NCI-H2196 (cell line): ENCODE measurements around the gene ZBTB4.

Experiments
- DNase-seq: peaks from one replicate; lab custom pipeline; 2025; ENCODE audit not compliant: unreplicated experiment; lab: John Stamatoyannopoulos, UW

The ZBTB4 gene

DNA sequence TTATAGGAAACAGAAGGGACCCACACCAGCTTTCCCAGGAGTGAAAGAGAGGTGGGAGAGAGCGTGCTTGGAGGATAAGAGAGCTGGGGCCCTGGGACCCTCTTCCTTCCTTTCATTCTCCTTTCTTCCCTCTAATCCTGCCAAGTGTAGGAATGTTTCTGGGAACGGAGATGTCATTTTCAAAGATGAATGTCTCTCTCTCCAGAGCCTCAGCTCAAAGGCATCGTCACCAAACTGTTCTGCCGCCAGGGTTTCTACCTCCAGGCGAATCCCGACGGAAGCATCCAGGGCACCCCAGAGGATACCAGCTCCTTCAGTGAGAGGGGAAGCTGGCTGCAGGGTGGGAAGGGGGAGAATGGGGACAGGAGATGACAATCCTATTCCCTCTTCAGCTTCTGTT is 38.2 kb downstream of the ZBTB4 start:
- DNase-seq = no peak

DNA sequence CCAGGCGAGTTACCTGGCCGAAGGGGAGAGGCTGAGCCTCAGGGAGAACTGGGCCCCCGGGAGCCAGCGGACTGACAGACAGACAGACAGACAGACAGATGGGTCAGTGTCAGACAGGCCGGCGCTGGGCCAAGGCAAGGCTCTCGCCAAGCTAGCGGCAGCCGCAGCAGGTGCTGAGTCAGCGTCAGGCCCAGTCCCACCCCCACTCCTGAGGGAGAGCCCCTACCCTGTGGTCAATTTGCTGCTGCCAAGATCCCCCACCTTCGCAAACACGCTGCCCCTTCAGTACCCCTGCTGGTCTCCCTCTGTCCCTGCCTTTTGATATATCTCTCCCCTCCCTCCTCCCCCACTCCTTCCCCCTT is 38.6 kb downstream of the ZBTB4 start:
- no peak for DNase-seq

GRCh38 chr17:7440113-7440833 is 39.2 kb downstream of the ZBTB4 start:
- peak; percentile 4 for DNase-seq

DNA sequence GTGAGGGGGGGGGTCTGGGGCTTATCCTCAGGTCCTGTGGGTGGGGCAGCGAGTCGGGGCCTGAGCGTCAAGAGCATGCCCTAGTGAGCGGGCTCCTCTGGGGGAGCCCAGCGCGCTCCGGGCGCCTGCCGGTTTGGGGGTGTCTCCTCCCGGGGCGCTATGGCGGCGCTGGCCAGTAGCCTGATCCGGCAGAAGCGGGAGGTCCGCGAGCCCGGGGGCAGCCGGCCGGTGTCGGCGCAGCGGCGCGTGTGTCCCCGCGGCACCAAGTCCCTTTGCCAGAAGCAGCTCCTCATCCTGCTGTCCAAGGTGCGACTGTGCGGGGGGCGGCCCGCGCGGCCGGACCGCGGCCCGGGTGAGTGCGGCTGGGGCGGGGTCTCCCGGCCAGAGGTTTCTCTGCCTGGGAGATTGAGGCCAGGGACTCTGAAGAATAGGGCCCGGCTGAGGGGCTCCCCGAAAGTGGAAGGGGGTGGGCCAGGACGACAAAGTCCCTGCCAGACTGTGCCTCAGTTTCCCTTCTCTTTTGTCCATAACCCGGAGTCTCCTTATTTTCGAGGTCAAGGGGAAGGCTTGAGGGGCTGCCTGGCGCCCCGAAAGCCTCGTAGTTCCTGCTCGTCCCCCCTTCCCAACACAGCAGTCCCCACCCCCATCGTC is 39.8 kb downstream of the ZBTB4 start, which contains the start of gene FGF11:
FGF11 (plus strand) TSS at position 51 of the 651 bp plus-strand sequence; CDS start at position 160, 109 bp downstream.
- DNase-seq = no peak

- no peak for DNase-seq
Measured at GRCh38 chr17:7438656-7439460, 40.6 kb downstream of the ZBTB4 start.

GRCh38 chr17:7437950-7438614 is 41.3 kb downstream of the ZBTB4 start:
- DNase-seq = no peak

GRCh38 chr17:7437369-7437863 is 42.0 kb downstream of the ZBTB4 start:
- DNase-seq = no peak

- DNase-seq = peak; percentile 81
Measured at GRCh38 chr17:7436556-7437368, 42.7 kb downstream of the ZBTB4 start.

DNA sequence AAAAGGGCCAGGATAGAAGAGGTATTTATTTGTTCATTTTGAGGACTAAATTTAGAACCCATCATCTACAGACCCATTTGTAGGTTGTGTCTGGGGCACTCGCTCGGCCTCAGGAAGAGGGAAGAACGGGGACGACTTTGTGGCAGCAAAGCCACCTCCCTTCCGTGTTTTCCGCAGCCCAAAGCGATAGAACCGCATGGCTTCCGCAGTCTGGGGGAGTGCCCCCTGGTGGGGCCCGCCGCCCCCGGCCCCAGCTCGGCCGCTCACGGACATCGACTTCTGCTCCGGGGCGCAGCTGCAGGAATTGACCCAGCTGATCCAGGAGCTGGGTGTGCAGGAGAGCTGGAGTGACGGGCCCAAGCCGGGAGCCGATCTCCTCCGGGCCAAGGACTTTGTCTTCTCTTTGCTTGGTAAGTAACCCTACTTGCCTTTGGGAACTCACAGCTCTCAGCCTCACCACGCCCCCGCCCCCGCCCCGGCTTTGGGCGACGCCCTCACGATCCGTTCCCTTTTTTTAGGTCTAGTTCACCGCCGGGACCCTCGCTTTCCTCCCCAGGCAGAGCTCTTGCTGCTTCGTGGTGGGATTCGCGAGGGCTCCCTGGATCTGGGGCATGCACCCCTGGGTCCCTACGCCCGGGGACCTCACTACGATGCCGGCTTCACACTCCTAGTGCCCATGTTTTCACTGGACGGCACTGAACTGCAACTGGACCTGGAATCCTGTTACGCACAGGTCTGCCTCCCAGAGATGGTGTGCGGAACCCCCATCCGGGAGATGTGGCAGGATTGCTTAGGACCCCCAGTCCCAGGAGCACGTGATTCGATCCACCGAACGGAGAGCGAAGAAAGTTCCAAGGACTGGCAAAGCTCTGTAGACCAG is 43.5 kb downstream of the ZBTB4 start:
- DNase-seq = peak; percentile 12

DNA sequence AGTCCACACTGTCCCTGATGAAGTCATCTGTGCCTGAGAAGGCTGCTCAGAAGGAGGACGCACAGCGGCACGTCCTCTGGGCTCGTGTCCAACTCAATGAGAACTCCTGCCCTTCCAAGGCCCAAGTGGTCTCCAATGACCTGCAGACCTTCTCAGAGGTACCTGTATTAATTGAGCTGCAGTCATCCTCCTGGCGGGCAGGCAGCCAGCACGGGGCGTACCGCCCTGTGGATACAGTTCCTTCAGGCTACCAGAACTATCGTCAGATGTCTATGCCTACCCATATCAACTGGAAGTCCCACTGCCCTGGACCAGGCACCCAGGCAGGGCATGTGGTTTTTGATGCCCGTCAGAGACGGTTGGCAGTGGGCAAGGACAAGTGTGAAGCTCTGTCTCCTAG is 47.1 kb downstream of the ZBTB4 start:
- DNase-seq = no peak

DNA sequence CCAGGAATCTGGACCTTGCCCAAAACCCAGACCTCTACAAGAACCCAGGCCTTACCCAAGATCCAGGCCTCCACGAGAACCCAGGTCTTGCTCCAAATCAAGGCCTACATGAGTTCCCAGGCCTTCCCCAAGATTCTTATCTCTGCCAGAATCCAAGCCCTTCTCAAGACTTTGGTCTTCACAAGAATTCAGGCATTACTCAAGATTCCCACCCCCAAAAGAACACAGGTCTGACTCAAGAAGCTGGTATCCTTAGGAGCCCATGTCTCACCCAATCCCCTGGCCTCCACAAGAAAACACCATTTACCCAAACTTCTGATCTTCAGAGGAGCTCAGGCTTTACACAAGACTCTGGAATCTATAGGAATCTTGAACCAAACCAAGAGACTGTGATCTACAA is 48.2 kb downstream of the ZBTB4 start:
- no peak for DNase-seq

DNA sequence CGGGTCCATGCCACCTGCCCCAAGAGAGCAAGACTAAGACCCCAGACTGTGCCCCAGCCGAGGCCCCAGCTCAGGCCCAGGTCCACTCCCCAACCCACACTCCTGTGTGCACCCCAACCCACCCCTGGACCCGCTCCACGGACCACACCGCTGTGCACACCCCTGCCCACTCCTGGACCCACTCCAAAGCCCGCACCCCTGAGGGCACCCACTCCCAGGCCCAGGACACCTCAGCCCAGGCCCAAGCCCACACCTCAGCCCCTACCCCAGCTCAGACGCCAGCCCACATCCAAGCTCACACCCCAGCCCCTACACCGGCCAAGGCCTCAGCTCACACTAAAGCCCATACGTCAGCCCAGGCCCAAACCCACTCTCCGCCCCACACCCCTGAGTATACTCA is 49.7 kb downstream of the ZBTB4 start:
- DNase-seq = no peak

DNA sequence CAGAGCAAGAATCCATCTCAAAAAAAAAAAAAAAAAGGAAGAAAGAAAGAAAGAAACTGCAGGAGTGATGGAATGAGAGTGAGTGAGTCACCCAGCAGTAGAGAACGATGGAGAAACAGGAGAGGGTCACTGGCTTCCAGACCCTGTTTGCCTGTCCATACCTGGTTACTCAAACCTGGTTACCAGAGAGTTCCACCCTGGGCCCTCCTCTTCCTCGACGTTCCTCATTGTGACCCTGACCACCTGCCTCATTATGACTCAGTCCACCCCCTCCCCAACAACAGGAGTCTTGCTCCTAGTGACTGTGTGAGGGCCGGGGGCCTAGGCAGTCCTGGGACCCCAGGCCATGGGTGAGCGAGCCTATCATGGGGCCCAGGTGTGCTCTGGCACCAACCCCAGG is 50.9 kb downstream of the ZBTB4 start, which contains the start of gene SPEM3:
SPEM3 (plus strand) TSS at position 301 of the 400 bp plus-strand sequence; CDS start at position 347, 46 bp downstream.
- DNase-seq = no peak

DNA sequence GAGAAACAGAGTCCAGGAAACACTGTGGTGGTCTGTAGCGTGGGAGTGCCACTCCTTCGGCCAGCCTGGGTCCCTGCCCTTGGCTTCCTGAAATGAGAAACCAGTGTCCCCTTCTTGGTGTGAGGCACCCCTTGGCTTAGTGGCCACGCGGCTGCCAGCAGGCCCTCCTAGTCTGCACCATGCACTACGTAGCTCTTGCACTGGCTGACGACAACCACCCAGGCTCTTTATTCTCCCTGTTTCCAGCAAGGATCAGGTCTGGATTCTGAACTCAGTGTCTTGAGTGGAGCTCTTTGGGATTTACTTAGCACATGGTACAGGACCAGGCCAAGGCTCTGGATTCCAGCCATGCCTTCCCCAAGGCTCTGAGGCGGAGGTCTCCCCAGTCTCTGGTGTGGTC is 51.9 kb downstream of the ZBTB4 start:
- no peak for DNase-seq

DNA sequence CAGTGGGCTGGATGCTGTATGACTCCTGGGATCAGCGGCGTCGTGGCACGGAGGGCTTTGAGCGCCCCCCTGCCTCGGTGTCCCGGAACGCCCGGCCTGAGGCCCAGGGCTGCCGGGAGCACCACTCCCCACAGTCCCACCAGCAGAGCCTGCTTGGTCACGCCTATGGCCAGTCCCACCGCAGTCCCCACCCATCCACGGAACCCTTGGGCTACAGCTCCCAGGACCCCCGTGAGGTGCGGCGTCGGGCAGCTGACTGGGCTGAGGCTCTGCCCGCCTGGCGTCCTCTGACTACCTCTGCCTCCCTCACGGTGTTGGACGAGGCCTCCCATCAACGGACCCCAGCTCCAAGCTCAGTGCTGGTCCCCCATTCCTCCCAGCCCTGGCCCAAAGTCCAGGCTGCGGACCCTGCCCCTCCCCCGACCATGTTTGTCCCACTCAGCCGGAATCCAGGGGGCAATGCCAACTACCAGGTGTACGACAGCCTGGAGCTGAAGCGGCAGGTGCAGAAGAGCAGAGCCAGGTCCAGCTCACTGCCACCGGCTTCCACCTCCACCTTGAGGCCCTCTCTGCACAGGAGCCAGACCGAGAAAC is 52.4 kb downstream of the ZBTB4 start:
- no peak for DNase-seq

GRCh38 chr17:7426203-7426863 is 53.1 kb downstream of the ZBTB4 start:
- no peak for DNase-seq

DNA sequence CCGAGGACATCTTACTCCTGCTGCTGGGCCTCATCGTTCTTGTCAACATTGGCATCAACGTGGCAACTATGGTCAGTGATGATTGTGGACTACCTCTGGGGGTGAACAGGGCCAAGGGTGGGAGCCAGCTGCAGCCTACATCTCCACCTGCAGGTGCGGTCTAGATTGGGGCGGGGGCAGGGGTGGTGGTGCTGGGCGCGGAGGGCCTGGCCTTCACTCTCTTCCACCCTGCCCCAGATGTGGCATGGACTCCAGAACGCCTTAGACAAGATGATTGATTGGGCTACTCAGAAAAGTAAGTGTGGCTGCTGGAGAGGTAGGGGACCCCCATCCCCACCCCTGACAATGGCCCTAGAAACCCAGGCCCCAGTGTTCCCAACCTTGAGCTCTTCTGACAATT is 53.7 kb downstream of the ZBTB4 start:
- no peak for DNase-seq

- no peak for DNase-seq
Measured at GRCh38 chr17:7425316-7425715, 54.1 kb downstream of the ZBTB4 start, which contains the start of gene SPEM2. Gene SPEM2, plus strand, starts transcription at chr17:7425616. Its CDS starts 73 bp downstream, at chr17:7425689.
